Measurements from ENCODE around the gene RPGRIP1L.

GRCh38 chr16:53565296-53565863 is 138.3 kb downstream of the RPGRIP1L start:
- TF ChIP-seq CTCF (IDR thresholded peaks at IDR 0.05 in 2 of 3, conservative IDR thresholded peaks at IDR 0.05 in 1 of 3; ENCODE audit: insufficient read depth in 2 of 3, low read depth in 1 of 3, low read length in 3 of 3) (no peak), CBX8 (IDR thresholded peaks at IDR 0.05; ENCODE audit: borderline replicate concordance, extremely low read depth, low read depth, low read length, poor library complexity, severe bottlenecking) (no peak), GABPB1 (CRISPR knock-in tag; IDR thresholded peaks at IDR 0.05) (no peak), SIX5 (IDR thresholded peaks at IDR 0.05; ENCODE audit: borderline replicate concordance in 1 of 2, insufficient read depth in 1 of 2, low read depth in 1 of 2, low read length in 2 of 2) (no peak), KDM1A (IDR thresholded peaks at IDR 0.05) (no peak), ERF (CRISPR knock-in tag; IDR thresholded peaks at IDR 0.05) (no peak), PCBP2 (IDR thresholded peaks at IDR 0.05; ENCODE audit: low read depth, low read length, poor library complexity, severe bottlenecking) (no peak), CREB1 (IDR thresholded peaks at IDR 0.05) (no peak), CREB1 (CRISPR knock-in tag; IDR thresholded peaks at IDR 0.05) (no peak), SPI1 (IDR thresholded peaks at IDR 0.05; ENCODE audit: borderline replicate concordance, low read depth, low read length) (no peak), CCNT2 (IDR thresholded peaks at IDR 0.05; ENCODE audit: borderline replicate concordance, extremely low read depth, insufficient read length, low read depth, low read length) (no peak), THRAP3 (IDR thresholded peaks at IDR 0.05; ENCODE audit: borderline replicate concordance) (no peak), ZNF407 (IDR thresholded peaks at IDR 0.05; ENCODE audit: low read depth) (no peak)
